ENCODE data around the gene OR5A2.
"Not testable (repeated sequence)": the region's sequence is repeated elsewhere in the genome, so short reads cannot be mapped to it uniquely, and the experiment has no call there.

OR5A2 gene, protein sequence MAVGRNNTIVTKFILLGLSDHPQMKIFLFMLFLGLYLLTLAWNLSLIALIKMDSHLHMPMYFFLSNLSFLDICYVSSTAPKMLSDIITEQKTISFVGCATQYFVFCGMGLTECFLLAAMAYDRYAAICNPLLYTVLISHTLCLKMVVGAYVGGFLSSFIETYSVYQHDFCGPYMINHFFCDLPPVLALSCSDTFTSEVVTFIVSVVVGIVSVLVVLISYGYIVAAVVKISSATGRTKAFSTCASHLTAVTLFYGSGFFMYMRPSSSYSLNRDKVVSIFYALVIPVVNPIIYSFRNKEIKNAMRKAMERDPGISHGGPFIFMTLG

GRCh38 chr11:59426361-59427067, at the start of gene OR5A2:
TSS of gene OR5A2 (minus strand) at chr11:59426413. CDS start at chr11:59422953, 3,460 bp downstream.
- DNase-seq, result no peak

DNA sequence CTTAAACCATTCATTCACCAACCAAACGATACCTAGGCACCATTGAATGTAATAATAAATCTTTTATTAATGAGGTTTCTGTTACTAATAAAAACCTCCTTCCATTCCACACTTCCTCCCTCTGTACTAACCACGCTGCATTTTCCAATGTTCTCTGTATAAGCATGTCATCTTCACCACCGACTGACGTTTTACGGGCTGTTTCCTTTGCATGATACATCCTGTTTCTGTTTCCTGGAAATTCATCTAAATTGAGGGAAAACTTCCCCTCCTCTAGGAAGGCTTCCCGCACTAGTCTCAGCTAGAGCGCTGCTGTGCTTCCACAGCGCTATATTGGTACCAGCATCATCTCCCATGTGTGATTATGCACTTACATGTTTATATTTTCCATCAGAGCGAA, 49.0 kb upstream of the OR5A2 start:
- DNase-seq, result no peak

DNA sequence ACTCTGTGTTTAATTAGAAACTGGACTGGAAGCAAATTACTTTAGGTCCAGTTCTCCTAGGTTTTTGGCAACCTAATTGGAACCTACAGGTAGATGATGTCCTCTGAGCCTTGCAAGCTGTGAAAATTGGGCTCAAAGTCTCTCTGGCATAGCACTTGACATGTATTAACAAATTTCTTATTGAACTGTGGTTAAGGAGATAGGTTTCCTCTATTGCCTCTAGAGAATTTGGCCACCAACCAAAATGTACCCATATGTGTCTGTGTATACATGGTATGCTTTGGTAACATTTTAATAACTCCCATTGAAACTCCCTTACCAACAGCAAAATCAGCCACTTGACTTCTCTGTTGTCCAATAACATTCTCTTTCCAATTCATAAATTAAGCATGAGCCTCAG, 46.8 kb upstream of the OR5A2 start, which contains the start of gene OR4D10:
TSS of gene OR4D10 (plus strand) at position 301 of the 400 bp plus-strand sequence. CDS start 4,115 bp downstream, outside the sequence.
- DNase-seq, result no peak

DNA sequence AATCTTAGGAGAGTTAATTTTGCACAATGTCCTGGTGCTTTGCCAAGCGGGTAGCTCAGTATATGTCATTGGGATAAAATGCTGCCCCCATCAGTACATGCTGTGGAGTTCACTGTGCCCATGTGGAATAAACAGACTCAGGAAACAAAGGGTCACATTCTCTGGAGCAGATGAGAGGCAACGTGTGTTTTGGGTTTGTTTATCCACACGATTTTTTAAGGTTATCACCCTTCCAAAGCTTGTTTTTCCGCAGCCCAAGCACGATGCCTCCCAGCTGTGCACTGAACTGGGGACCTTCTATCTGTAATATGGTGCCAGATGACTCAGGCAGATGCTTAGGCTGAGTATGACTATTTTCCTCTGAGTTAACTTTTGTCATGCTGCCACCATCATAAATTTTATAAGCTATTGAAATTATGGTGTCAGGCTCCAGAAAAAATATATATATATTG, 37.0 kb upstream of the OR5A2 start:
- no peak for DNase-seq

DNA sequence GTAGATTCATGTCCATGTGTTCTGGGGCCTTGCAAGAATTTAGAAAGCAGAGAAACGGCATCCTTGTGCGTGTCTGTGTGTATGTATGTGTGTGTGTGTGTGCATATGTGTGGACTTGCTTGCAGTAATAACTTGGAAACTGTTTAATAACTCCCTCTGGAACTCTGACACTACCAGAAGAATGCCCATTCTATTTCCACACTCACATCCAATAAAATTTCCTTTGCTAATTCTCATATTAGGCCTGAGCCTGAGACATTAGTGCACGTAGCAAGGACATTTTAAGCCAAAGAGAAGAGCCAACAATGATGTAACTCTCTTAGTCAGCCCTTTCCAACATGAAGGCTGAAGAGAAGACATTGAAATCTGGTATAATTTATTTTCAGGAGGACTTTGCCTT, 33.7 kb upstream of the OR5A2 start:
- DNase-seq, result no peak

GRCh38 chr11:59456661-59457060, 30.4 kb upstream of the OR5A2 start, which contains the start of gene OR4D6:
TSS of gene OR4D6 (plus strand) at chr11:59456961. CDS start at chr11:59456961, 0 bp downstream.
- DNase-seq, result no peak

DNA sequence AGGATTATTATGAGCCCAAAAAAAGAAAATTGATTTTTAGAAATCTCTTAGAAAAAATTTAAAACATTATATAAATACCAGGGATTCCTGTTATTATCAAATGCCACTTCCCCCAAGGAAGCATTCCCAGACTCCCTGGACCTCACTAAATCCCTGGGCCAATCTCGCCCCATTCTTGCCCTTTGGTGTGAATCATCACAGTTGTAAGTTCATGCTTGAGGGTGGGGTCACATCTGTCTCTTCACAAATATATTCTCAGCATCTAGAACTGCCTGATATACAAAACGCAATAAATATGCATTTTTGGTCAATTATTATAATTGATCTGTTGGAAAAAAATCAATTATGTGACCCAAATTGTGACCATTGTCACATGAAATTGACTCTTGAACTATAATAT, 22.3 kb upstream of the OR5A2 start:
- no peak for DNase-seq

DNA sequence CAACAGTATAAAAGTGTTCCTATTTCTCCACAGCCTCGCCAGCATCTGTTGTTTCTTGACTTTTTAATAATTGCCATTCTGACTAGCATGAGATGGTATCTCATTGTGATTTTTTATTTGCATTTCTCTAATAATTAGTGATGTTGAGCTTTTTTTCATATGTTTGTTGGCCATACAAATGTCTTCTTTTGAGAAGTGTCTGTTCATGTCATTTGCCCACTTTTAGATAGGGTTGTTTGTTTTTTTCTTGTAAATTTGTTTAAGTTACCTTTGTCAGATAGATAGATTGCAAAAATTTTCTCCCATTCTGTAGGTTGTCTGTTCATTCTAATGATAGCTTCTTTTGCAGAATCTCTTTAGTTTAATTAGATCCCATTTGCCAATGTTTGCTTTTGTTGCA, 19.4 kb upstream of the OR5A2 start:
- DNase-seq, result not testable (repeated sequence)

GRCh38 chr11:59437770-59438169, 11.6 kb upstream of the OR5A2 start:
- no peak for DNase-seq

DNA sequence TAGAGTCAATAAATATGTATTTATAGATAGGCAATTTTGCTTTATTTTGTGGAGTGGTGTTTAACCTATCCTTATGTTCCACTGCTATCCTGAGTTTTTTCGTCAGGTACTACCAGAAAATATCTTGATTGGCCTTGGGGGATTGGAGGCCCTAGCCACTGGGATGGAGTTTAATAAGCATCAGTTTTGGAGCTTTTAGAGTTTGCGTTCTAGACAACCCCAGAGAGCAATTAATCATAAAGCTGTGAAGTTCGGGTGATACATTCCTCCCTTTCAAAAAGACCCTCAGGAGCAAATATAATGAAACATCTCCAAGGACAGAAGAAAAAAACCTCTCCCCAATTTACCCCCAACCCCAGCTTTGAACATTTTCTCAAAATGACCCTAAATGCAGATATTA, 10.0 kb upstream of the OR5A2 start, which contains the start of gene OR5A1:
TSS of gene OR5A1 (plus strand) at position 301 of the 400 bp plus-strand sequence. CDS start 6,700 bp downstream, outside the sequence.
- no peak for DNase-seq

DNA sequence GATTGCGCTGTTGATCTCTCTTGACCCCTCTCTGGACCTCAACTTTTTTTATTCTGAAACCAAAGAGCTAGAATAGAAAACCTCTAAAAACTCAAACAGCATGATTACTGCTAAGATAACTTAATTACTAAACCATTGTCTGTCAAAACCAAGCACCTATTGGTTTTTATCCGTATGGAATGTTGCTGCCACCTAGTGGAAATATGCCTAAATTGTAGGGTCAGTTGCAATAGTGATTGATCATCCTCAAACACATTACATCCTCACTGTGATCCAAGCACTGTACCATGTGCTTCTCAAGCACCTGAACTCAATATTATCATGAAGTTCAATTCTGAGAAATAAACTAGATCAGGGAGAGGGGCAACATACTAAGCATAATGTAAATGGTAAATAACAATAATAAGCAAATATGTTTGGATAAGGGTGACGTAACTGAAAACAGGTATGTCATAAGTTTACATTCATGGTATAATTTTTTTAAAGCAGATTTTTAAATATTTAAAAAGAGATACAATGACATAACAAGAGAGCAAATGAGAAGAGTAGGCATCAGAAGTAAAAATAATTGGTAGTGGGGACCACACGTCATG, 3.8 kb upstream of the OR5A2 start:
- peak; percentile 25 to 68 for DNase-seq

GRCh38 chr11:59427068-59427382, 812 bp upstream of the OR5A2 start:
- DNase-seq, result no peak

DNA sequence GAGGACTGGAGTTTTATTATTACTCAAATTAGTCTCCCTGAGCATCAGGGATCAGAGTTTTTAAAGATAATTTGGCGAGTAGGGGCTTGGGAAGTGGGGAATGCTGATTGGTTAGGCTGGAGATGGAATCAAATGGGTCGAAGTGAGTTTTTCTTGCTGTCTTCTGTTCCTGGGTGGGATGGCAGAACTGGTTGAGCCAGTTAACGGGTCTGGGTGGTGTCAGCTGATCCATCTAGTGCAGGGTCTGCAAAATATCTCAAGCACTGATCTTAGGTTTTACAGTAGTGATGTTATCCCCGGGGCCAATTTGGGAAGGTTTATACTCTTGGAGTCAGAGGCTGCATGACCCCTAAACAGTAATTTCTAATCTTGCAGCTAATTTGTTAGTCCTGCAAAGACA, 1.1 kb downstream of the OR5A2 start:
- DNase-seq, result no peak

GRCh38 chr11:59423835-59424234, 2.4 kb downstream of the OR5A2 start:
- DNase-seq, result no peak

DNA sequence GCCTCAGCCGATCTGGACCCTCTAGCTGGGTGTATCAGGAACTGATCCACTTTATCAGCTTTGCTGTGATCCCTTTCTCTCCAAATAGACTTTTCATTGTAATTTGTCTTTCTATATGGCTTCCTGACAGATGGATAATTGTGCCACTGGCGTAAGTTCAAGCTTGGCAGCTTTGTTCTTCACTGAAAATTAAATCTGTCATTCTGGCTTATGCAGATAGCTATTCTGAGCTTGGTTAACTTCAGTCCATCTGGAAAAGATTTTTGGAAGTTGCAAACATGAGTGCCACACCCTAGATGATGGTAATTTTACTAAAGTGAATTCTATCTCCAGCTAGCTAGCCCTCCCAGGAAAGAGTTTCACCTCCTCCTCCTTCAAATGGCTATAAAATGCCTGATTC, 8.1 kb downstream of the OR5A2 start:
- no peak for DNase-seq

DNA sequence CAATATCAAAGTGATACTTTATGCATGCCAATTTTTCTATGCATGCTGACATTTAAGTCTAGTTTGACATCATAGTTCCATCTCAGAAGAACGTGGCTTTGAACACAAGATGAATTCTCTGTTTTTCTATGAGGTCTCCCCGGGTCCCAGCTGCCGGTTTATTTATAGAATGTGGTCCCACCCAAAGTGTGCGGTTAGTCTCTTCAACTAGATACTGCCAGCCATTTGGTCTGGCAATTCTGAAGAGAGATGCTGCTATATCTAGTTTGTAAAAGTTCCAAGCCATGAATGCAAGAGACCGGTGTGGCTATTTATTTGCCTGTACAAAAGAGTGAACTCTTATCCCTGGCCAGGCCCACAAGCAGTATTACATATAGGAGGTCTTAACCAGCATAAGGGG, 9.2 kb downstream of the OR5A2 start:
- DNase-seq, result no peak

GRCh38 chr11:59416613-59417012, 9.6 kb downstream of the OR5A2 start:
- no peak for DNase-seq

- no peak for DNase-seq
Observed at GRCh38 chr11:59415111-59415510, 11.1 kb downstream of the OR5A2 start.

DNA sequence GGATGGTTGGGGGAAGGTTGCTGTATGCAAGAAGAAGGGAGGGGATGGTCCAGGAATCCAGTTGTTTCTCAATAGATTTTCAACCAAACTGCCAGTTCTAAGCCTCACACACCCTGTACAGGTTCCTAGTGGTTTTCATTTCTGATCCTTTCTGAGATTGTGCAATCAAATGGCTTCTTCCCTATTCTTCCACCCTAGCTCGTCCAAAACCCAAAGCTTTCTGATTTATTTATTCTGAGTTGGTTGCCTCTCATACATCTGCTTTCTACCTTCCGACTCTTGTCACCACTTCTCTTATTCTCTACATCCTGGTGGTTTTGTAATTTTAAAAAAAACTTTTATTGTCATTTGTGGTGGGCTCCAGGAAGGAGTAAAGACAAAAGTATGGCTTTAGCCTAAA, 12.6 kb downstream of the OR5A2 start:
- DNase-seq, result no peak

GRCh38 chr11:59403546-59403945, 22.7 kb downstream of the OR5A2 start:
- no peak for DNase-seq

GRCh38 chr11:59401262-59401552, 25.0 kb downstream of the OR5A2 start:
- no peak for DNase-seq

DNA sequence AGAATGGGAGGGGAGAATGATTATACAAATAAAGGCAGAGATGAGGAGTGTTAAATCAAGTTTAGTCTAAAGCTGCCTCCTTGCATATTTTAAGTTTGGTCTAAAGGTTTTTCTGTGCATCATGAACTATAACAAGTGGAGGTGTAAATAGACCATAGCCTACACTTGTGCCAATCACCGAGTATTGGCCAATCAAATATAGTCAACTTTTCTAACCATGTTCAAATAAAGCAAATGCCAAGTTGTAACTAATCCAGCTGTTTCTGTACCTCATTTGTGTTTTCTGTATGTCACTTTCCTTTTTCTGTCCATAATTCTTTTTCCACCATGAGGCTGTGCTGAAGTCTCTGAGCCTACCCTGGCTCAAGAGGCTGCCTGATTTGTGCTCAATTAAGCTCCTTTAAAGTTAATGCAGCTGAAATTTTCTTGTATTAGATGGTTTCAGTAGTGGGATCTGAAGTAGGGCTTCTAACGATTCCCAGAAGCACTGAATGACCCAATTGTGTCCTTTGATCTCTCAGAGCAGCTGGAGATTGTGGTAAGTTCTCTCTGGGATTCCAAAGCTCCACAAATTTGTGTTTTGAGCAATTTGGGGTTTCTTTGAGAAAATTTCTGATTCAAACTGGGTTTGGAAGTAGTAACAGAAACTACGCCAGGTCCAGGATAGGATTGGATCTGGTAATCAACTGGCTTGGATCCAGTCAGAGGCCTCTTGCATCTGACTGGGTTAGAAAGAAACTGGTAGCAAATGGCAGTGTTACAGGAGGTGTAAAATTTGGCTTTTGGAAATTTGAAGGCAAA, 25.6 kb downstream of the OR5A2 start:
- no peak for DNase-seq

DNA sequence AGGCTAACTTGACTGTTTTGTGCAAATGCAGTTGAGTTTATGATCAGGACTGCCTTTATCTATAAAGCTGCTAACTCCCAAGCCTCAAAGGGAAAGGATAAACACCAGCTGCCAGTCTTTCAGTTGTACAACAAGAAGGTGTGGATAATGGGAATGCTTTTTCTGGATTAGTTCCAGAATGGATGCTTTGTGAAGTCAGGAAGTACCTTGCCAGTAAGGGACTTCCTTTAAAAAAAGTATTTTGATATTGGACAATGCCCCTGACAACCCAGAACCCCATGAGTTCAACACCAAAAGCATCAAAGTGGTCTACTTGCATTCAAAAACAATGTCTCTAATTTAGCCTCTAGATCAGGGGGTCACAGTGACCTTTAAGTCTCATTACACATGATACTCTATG, 32.0 kb downstream of the OR5A2 start:
- DNase-seq, result no peak
